ENCODE results near the gene IGIP.

DNA sequence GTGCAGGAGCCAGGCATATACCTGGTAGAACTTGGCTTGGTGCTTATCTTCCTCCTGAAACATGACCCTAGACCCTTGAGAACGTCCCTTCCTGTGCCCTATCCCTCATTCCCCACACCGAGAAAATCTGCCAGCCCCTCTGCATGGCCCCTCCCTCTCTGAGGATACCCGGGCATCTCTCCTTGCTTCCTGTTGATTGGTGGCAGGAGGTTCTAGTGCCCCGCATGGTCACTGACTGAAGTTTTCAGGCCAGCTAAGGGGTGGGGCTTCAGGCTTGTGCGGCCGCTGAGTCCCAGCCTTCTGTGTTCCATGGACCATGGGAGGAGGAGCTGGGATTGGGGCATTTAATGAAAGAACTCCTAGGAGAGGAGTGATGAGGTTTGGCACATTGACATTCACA lies 22.8 kb downstream of the IGIP start:
- TF ChIP-seq GATA2 (IDR thresholded peaks at IDR 0.05; ENCODE audit: low read depth, low read length) (no peak), GATA3 (IDR thresholded peaks at IDR 0.05; ENCODE audit: low read depth, low read length) (no peak)

Data from SH-SY5Y (cell line).